HG03108 (cell line): ENCODE results near the gene HPS1.

ENCODE experiments used
- ATAC-seq: cut with Tn5 transposase; IDR thresholded peaks from one replicate; pipeline ENCODE4 v1.9.1; 2021; ENCODE audit warnings: moderate library complexity; ENCODE audit not compliant: unreplicated experiment

HPS1 gene

GRCh38 chr10:98370831-98371820 lies 75.6 kb downstream of the HPS1 start:
- ATAC-seq, result no peak

GRCh38 chr10:98369801-98370200 lies 76.9 kb downstream of the HPS1 start:
- ATAC-seq, result no peak

- ATAC-seq, result no peak
Observed at GRCh38 chr10:98368644-98369043, 78.1 kb downstream of the HPS1 start.

- ATAC-seq, result no peak
Observed at GRCh38 chr10:98367604-98368451, 78.9 kb downstream of the HPS1 start.
